ENCODE results near the gene MYT1.
A peak's percentile ranks its signal among the peaks of the same experiment; 100 is the strongest.

The MYT1 gene

GRCh38 chr20:64155258-64156135 lies 8.8 kb upstream of the MYT1 start:
- DNase-seq = no peak

GRCh38 chr20:64156136-64156885 lies 7.9 kb upstream of the MYT1 start:
- no peak for DNase-seq

GRCh38 chr20:64156886-64157875 lies 7.1 kb upstream of the MYT1 start:
- DNase-seq = no peak

GRCh38 chr20:64157878-64158277 lies 6.4 kb upstream of the MYT1 start:
- no peak for DNase-seq

- DNase-seq = no peak
These were observed 5.6 kb upstream of the MYT1 start for GRCh38 chr20:64158346-64159285.

- no peak for DNase-seq
These were observed 5.0 kb upstream of the MYT1 start for GRCh38 chr20:64159286-64159680.

- no peak for DNase-seq
These were observed 4.5 kb upstream of the MYT1 start for GRCh38 chr20:64159711-64160110.

- no peak for DNase-seq
These were observed 4.1 kb upstream of the MYT1 start for GRCh38 chr20:64160118-64160517.

GRCh38 chr20:64160526-64161355 lies 3.5 kb upstream of the MYT1 start:
- no peak for DNase-seq

- peak; percentile 35 to 50 for DNase-seq
These were observed 2.7 kb upstream of the MYT1 start for GRCh38 chr20:64161356-64162238.

- DNase-seq = no peak
These were observed 1.9 kb upstream of the MYT1 start for GRCh38 chr20:64162239-64162910.

- DNase-seq = no peak
These were observed 503 bp upstream of the MYT1 start for GRCh38 chr20:64163776-64164122.

- DNase-seq = no peak
These were observed 1.8 kb downstream of the MYT1 start for GRCh38 chr20:64165866-64166600.

- DNase-seq = no peak
These were observed 2.7 kb downstream of the MYT1 start for GRCh38 chr20:64166721-64167615.

- no peak for DNase-seq
These were observed 3.4 kb downstream of the MYT1 start for GRCh38 chr20:64167676-64168075.

GRCh38 chr20:64168381-64169090 lies 4.3 kb downstream of the MYT1 start:
- DNase-seq = no peak

- DNase-seq = no peak
These were observed 4.9 kb downstream of the MYT1 start for GRCh38 chr20:64169091-64169560.

All from activated T-cell treated with anti-CD3 and anti-CD28 coated beads, Interleukin-2, amount 50 U/mL, for 48 hours (primary cell).